Liver (tissue), 3 donors: ENCODE measurements around the gene NRG2.

ENCODE experiments used
- ATF3 ChIP-seq: IDR thresholded peaks from 2 replicates; pipeline ENCODE4 v1.6.1; 2016; ENCODE audit warnings: antibody characterized with exemption
- EGR1 ChIP-seq, 2 donors: IDR thresholded peaks; 2 replicates each; pipeline ENCODE4 v1.6.1; 2016 to 2018; ENCODE audit warnings: antibody characterized with exemption in 2 of 2, low read depth in 2 of 2
- GABPA ChIP-seq, 2 donors: IDR thresholded peaks in 1 of 2; conservative IDR thresholded peaks in 1 of 2; 2 replicates each; pipeline ENCODE4 v1.6.1; 2016; ENCODE audit warnings: antibody characterized with exemption in 2 of 2, mild to moderate bottlenecking in 1 of 2, moderate library complexity in 1 of 2
- HNF4G ChIP-seq: IDR thresholded peaks from 2 replicates; pipeline ENCODE4 v1.6.1; 2016; ENCODE audit warnings: antibody characterized with exemption
- JUND ChIP-seq, 2 donors: IDR thresholded peaks; 2 replicates each; pipeline ENCODE4 v1.6.1; 2016; ENCODE audit warnings: antibody characterized with exemption in 2 of 2
- MAX ChIP-seq: IDR thresholded peaks from 2 replicates; pipeline ENCODE4 v1.6.1; 2016; ENCODE audit warnings: antibody characterized with exemption
- RAD21 ChIP-seq, 2 donors: IDR thresholded peaks; 2 replicates each; pipeline ENCODE4 v1.6.1; 2016; ENCODE audit warnings: antibody characterized with exemption in 2 of 2, mild to moderate bottlenecking in 2 of 2
- REST ChIP-seq: IDR thresholded peaks from 2 replicates; pipeline ENCODE4 v1.6.1; 2016; ENCODE audit warnings: antibody characterized with exemption, mild to moderate bottlenecking
- RXRA ChIP-seq, 2 donors: IDR thresholded peaks; 2 replicates each; pipeline ENCODE4 v1.6.1; 2017 to 2018; ENCODE audit warnings: antibody characterized with exemption in 2 of 2, mild to moderate bottlenecking in 1 of 2
- SP1 ChIP-seq: IDR thresholded peaks from 2 replicates; pipeline ENCODE4 v1.6.1; 2018; ENCODE audit warnings: antibody characterized with exemption, mild to moderate bottlenecking
- TAF1 ChIP-seq: conservative IDR thresholded peaks from 2 replicates; pipeline ENCODE4 v1.6.1; 2016; ENCODE audit warnings: antibody characterized with exemption, mild to moderate bottlenecking
- YY1 ChIP-seq: IDR thresholded peaks from 2 replicates; pipeline ENCODE4 v1.6.1; 2016; ENCODE audit warnings: antibody characterized with exemption, mild to moderate bottlenecking
- ZBTB33 ChIP-seq: IDR thresholded peaks from 2 replicates; pipeline ENCODE4 v1.6.1; 2016; ENCODE audit warnings: antibody characterized with exemption
- TF ChIP-seq, protein P1 (sequence below): fragments of 150-350 bp; IDR thresholded peaks from 2 replicates; pipeline ENCODE4 v1.5.1; 2017; ENCODE audit warnings: improper control_type of control experiment, low read depth, low read length; ENCODE audit not compliant: missing input control
- donor health status: healthy.
- donor health status: healthy.

DNA sequence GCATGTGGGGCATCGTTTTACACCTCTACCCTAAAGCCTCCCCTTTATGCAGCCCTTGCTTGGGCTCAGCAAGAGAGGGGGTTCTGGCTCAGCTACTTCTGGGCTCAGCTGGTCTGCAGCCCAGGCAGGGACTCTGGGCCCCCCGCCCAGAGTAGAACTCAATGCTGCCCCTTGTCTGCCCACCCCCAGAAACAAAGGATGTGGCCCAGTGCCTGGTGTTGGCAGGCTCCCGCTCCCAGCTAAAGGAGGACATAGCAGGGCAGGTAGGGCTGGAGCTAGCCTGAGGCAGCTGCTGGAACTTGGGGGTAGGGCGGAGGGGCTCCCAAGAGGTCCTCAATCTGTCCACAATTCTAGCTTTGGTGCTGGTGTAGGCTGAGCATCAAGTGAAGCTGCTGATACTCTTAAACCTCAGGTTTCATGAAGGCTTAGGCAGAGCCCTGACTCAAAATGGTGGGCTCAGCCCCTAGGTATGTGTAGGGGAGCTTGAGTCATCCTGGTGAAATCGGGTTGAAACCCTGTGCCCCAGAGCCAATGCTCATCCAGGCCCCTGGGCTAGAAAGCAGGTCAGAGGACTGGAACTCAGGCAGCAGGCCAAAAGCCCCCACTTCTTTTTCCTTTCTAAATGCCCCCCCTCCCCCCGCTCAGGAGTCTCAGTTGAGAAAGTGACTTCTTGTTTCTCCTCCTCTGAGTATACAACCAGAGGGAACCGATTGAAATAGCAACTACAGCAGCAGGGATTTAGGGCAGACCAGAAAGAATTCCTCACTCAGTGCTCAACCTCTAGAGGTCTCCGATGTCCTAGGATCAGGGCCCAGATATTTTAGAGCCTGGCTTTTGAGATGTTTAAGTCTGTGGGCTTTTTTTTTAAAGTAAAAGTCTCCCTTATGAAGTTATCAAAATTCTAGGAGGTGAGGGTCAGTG is 236.1 kb downstream of the NRG2 start:
- TF ChIP-seq ZBTB33 (no peak), YY1 (no peak), GABPA (IDR thresholded peaks at IDR 0.05 in 1 of 2, conservative IDR thresholded peaks at IDR 0.05 in 1 of 2) (no peak), EGR1 (IDR thresholded peaks at IDR 0.05; ENCODE audit: low read depth in 2 of 2) (no peak), RAD21 (IDR thresholded peaks at IDR 0.05) (no peak), RXRA (IDR thresholded peaks at IDR 0.05) (no peak), MAX (no peak), SP1 (no peak), TAF1 (no peak), ATF3 (no peak), JUND (IDR thresholded peaks at IDR 0.05) (no peak), HNF4G (no peak), REST (no peak)
- TF ChIP-seq, protein P1, sequence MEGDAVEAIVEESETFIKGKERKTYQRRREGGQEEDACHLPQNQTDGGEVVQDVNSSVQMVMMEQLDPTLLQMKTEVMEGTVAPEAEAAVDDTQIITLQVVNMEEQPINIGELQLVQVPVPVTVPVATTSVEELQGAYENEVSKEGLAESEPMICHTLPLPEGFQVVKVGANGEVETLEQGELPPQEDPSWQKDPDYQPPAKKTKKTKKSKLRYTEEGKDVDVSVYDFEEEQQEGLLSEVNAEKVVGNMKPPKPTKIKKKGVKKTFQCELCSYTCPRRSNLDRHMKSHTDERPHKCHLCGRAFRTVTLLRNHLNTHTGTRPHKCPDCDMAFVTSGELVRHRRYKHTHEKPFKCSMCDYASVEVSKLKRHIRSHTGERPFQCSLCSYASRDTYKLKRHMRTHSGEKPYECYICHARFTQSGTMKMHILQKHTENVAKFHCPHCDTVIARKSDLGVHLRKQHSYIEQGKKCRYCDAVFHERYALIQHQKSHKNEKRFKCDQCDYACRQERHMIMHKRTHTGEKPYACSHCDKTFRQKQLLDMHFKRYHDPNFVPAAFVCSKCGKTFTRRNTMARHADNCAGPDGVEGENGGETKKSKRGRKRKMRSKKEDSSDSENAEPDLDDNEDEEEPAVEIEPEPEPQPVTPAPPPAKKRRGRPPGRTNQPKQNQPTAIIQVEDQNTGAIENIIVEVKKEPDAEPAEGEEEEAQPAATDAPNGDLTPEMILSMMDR, result no peak
